HG02588 (cell line): ENCODE data around the gene MRS2.
"Not testable (repeated sequence)": the region's sequence is repeated elsewhere in the genome, so short reads cannot be mapped to it uniquely, and the experiment has no call there.

ENCODE experiments used
- ATAC-seq: cut with Tn5 transposase; IDR thresholded peaks from one replicate; pipeline ENCODE4 v1.9.1; 2021; ENCODE audit warnings: mild to moderate bottlenecking, moderate library complexity; ENCODE audit not compliant: unreplicated experiment

Gene MRS2

GRCh38 chr6:24402697-24403500, at the start of gene MRS2:
MRS2 (plus strand) TSS chr6:24402936; CDS start chr6:24403047, 111 bp downstream.
- ATAC-seq = peak; percentile 95

- no peak for ATAC-seq
Observed at GRCh38 chr6:24353861-24354260, 48.9 kb upstream of the MRS2 start.

GRCh38 chr6:24355393-24355792, 47.3 kb upstream of the MRS2 start:
- no peak for ATAC-seq

GRCh38 chr6:24356310-24356973, 46.3 kb upstream of the MRS2 start:
- no peak for ATAC-seq

- ATAC-seq = no peak
Observed at GRCh38 chr6:24357336-24358218, 45.2 kb upstream of the MRS2 start, which contains the start of gene DCDC2. DCDC2 (minus strand) TSS chr6:24358059; CDS start chr6:24357750, 309 bp downstream.

GRCh38 chr6:24358219-24358821, 44.4 kb upstream of the MRS2 start:
- no peak for ATAC-seq

GRCh38 chr6:24359640-24360454, 42.9 kb upstream of the MRS2 start:
- peak; percentile 86 for ATAC-seq

- ATAC-seq = not testable (repeated sequence)
Observed at GRCh38 chr6:24362363-24362762, 40.4 kb upstream of the MRS2 start.

GRCh38 chr6:24365103-24365633, 37.6 kb upstream of the MRS2 start:
- ATAC-seq = not testable (repeated sequence)

GRCh38 chr6:24374612-24375011, 28.1 kb upstream of the MRS2 start:
- ATAC-seq = no peak

- no peak for ATAC-seq
Observed at GRCh38 chr6:24376871-24377270, 25.9 kb upstream of the MRS2 start.

- ATAC-seq = no peak
Observed at GRCh38 chr6:24378473-24379097, 24.2 kb upstream of the MRS2 start.

- ATAC-seq = no peak
Observed at GRCh38 chr6:24381476-24382219, 21.1 kb upstream of the MRS2 start.

GRCh38 chr6:24382220-24382540, 20.6 kb upstream of the MRS2 start:
- ATAC-seq = no peak

- ATAC-seq = not testable (repeated sequence)
Observed at GRCh38 chr6:24382891-24383494, 19.7 kb upstream of the MRS2 start.

GRCh38 chr6:24384369-24385130, 18.2 kb upstream of the MRS2 start:
- not testable (repeated sequence) for ATAC-seq

- ATAC-seq = no peak
Observed at GRCh38 chr6:24385536-24386269, 17.0 kb upstream of the MRS2 start.
